NCI-H2081 (cell line): ENCODE measurements around the gene PCDHB2.
A peak's percentile ranks its signal among the peaks of the same experiment; 100 is the strongest.
"Not testable (repeated sequence)": the region's sequence is repeated elsewhere in the genome, so short reads cannot be mapped to it uniquely, and the experiment has no call there.

Experiments used
- DNase-seq, 2 experiments: peaks; one replicate each; lab custom pipeline; 2025; lab: John Stamatoyannopoulos, UW

PCDHB2 gene

DNA sequence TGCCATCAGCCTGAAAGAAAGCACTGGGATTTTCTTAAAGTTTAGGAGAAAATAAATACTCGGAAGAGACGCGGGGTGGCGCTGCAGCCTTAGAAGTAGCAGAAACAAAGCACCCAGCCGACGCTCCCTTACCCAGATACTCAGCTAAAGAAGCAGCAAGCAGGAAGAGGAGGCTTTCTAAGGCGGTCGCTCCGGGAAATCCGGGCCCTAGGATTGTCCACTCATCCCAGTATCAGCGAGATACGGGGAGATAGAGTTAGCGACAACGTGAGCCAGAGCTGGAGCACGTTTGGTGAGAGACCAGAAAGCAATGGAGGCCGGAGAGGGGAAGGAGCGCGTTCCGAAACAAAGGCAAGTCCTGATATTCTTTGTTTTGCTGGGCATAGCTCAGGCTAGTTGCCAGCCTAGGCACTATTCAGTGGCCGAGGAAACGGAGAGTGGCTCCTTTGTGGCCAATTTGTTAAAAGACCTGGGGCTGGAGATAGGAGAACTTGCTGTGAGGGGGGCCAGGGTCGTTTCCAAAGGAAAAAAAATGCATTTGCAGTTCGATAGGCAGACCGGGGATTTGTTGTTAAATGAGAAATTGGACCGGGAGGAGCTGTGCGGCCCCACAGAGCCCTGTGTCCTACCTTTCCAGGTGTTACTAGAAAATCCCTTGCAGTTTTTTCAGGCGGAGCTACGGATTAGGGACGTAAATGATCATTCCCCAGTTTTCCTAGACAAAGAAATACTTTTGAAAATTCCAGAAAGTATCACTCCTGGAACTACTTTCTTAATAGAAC, at the start of gene PCDHB2:
Gene PCDHB2, plus strand, starts transcription at position 135 of the 782 bp plus-strand sequence. Its CDS starts 176 bp downstream, at position 311.
- peak; percentile 72 to 73 for DNase-seq

DNA sequence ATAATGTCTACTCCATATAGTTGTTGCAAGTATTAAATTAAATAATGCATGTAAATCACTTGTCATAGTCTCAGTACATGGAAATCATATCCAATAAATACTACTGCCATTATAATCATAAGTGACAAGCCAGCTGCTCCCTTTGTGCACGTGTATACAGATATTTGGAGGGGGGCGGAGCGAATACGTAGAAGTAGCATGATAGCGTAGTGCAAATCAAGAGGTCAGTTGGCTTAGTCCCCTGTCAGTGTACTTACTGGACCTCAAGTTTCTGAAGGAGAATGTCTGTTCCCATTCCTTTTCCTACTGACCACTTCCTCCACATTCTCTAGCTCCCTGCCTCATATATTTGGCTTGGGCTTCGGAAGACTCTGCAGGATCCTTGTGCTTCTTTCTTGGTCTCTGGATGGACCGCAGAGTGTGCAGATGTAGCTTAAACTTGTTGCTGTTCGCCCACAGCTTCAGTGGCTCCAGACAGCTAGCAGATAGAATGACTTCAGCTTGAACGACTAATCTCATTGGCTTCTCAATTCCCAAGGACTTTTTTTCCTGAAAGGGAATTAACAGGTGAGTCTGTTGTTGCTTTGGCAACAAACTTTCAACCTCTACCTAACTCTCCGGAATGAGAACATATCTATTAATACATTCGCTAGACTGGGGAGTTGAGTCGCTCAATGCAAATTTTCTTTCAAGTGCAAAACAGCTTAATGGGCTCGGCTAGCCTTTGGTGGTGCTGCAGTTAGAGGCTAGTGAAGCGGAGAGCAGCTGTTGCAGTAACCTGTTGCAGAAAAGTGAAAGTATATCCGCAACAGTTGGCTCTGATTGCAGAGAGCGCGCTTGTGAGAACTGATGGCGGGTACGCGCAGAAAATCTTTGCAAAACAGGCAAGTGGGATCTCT, 43.5 kb upstream of the PCDHB2 start, which contains the start of gene PCDHB1:
Gene PCDHB1, plus strand, starts transcription at position 753 of the 899 bp plus-strand sequence. Its CDS starts 97 bp downstream, at position 850.
- peak in 1 of 2 experiments; percentile 15 for DNase-seq

DNA sequence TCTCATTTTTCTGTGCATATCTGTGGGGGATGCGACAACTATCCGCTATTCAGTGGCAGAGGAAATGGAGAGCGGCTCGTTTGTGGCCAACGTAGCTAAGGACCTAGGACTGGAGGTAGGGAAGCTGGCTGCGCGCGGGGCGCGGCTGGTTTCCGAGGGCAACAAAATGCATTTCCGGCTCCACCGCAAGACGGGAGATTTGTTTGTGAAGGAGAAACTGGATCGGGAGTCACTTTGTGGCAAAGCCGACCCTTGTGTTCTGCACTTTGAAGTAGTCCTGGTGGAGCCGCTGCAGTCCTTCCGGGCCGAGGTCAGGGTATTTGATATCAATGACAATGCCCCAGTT, 42.9 kb upstream of the PCDHB2 start:
- DNase-seq: no peak

DNA sequence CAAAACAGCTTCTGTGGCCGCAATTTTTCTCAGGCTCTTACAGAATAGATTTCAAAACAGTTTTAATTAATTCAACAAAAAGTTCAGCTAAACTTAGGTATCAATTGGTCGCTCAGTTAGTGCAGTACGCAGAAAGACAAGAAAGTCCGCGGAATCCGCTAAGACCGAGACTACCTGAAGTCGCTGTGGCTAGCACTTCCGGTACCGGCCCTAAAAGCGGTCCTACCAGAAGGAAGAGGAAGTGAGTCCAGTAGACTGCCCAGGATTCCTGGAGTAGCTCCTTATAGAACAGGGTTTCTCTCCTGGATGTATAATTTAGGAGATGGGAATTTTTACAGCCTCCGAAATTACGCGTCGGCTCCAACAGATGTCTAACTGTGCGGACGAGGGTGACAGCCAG, 16.6 kb upstream of the PCDHB2 start:
- no peak for DNase-seq

DNA sequence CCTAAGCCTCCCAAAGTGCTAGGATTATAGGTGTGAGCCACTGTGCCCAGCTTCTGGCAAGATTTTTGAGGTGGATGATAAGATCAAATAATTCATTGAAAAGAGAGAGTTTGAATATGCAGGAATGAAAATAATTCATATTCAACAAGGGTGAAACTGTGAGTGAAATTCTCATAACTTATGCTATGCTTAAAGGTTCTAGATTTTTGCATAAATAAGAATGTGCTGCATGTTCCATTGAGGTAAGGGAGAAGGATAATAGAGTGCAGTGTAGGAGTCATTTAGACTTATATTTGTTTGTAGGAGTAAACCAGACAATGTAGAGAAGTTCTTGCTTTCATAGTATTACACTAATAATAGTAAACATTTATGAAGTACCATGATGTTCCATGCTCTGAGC, 12.2 kb upstream of the PCDHB2 start:
- no peak for DNase-seq

DNA sequence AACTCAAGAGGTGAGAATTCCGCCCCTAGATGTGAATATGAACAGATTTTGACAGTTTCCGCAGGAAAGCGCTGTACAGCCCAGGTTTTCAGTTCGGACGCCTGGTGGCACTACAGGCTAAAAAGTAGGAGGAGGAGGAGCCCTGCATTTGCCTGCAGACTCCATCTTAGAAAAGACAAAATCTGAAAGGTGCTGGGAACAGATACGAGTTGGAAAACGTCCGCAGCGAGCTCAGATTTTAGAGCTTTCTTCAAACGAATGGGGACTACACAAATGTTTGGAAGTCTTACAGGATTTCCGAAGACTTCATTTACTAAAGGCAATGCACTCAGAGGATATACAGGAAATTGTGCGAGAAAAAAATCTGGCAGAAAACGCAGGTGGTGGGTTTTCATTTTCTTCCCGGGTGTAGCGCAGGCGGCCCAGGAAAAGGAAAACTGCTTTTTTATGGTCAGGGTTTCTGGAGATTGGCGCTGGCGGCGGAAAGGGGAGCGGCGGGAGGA, 9.9 kb upstream of the PCDHB2 start:
- peak; percentile 32 to 67 for DNase-seq

DNA sequence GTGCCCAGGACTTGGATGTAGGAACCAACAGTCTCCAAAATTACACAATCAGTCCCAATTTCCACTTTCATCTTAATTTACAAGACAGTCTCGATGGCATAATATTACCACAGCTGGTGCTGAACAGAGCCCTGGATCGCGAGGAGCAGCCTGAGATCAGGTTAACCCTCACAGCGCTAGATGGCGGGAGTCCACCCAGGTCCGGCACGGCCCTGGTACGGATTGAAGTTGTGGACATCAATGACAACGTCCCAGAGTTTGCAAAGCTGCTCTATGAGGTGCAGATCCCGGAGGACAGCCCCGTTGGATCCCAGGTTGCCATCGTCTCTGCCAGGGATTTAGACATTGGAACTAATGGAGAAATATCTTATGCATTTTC, 837 bp downstream of the PCDHB2 start:
- no peak for DNase-seq

DNA sequence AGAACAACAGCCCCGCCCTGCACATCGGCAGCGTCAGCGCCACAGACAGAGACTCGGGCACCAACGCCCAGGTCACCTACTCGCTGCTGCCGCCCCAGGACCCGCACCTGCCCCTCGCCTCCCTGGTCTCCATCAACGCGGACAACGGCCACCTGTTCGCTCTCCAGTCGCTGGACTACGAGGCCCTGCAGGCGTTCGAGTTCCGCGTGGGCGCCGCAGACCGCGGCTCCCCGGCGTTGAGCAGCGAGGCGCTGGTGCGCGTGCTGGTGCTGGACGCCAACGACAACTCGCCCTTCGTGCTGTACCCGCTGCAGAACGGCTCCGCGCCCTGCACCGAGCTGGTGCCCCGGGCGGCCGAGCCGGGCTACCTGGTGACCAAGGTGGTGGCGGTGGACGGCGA, 1.8 kb downstream of the PCDHB2 start:
- not testable (repeated sequence) for DNase-seq

DNA sequence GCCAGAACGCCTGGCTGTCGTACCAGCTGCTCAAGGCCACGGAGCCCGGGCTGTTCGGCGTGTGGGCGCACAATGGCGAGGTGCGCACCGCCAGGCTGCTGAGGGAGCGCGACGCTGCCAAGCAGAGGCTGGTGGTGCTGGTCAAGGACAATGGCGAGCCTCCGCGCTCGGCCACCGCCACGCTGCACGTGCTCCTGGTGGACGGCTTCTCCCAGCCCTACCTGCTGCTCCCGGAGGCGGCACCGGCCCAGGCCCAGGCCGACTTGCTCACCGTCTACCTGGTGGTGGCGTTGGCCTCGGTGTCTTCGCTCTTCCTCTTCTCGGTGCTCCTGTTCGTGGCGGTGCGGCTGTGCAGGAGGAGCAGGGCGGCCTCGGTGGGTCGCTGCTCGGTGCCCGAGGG, 2.2 kb downstream of the PCDHB2 start:
- not testable (repeated sequence) for DNase-seq

DNA sequence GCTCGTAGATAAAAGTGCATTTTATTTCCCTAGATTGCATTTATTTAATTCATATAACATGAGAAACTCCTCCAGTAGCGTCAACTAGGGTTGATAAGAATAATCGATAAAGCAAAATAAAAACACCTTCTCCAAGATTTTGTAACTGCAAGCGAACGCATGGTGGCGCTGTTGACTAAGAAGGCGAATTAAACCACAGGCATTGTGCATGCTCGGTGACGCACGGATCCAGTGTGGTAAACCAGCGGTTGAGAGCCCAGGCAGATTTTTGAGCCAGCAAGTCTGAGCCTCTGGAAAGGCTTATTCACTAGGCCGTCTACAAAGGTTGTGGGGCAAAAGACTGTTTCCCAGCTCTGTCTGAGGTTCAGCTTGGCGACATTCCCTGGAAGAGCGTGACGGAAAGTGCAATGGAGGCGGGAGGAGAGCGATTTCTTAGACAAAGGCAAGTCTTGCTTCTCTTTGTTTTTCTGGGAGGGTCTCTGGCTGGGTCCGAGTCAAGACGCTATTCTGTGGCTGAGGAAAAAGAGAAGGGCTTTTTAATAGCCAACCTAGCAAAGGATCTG, 5.9 kb downstream of the PCDHB2 start, which contains the start of gene PCDHB3:
Gene PCDHB3, plus strand, starts transcription at position 231 of the 563 bp plus-strand sequence. Its CDS starts 177 bp downstream, at position 408.
- DNase-seq: no peak

DNA sequence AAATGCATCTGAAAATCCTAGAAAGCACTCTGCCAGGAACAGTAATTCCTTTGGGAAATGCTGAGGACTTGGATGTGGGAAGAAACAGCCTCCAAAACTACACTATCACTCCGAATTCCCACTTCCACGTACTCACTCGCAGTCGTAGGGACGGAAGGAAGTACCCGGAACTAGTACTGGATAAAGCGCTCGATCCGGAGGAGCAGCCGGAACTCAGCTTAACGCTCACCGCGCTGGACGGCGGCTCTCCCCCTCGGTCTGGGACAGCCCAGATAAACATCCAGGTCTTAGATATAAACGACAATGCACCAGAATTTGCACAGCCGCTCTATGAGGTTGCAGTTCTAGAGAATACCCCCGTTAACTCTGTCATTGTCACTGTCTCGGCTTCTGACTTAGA, 6.6 kb downstream of the PCDHB2 start:
- DNase-seq: no peak

DNA sequence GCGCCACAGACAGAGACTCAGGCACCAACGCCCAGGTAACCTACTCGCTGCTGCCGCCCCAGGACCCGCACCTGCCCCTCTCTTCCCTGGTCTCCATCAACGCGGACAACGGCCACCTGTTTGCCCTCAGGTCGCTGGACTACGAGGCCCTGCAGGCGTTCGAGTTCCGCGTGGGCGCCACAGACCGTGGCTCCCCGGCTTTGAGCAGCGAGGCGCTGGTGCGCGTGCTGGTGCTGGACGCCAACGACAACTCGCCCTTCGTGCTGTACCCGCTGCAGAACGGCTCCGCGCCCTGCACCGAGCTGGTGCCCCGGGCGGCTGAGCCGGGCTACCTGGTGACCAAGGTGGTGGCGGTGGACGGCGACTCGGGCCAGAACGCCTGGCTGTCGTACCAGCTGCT, 7.7 kb downstream of the PCDHB2 start:
- not testable (repeated sequence) for DNase-seq

DNA sequence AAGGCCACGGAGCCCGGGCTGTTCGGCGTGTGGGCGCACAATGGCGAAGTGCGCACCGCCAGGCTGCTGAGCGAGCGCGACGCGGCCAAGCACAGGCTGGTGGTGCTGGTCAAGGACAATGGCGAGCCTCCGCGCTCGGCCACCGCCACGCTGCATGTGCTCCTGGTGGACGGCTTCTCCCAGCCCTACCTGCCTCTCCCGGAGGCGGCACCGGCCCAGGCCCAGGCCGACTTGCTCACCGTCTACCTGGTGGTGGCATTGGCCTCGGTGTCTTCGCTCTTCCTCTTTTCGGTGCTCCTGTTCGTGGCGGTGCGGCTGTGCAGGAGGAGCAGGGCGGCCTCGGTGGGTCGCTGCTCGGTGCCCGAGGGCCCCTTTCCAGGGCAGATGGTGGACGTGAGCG, 8.1 kb downstream of the PCDHB2 start:
- DNase-seq: not testable (repeated sequence)

DNA sequence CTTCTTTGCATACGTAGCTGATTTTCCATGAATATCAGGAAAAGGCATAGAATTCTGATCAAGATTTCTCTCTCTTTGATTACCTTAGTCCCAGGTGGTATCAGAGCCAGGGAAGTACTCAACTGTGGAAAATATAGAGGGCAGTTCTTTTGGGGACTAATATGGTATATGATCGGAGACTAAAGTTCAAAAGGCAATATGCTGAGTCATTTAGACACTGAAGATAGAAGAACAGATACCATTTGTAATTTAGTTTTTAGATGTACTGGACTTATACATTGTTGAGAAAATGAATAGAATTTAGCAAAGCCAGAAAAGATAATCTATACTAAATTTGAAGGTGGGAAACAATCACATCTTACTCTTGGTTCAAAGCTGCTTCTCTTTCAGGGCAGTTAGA, 10.9 kb downstream of the PCDHB2 start:
- DNase-seq: no peak

DNA sequence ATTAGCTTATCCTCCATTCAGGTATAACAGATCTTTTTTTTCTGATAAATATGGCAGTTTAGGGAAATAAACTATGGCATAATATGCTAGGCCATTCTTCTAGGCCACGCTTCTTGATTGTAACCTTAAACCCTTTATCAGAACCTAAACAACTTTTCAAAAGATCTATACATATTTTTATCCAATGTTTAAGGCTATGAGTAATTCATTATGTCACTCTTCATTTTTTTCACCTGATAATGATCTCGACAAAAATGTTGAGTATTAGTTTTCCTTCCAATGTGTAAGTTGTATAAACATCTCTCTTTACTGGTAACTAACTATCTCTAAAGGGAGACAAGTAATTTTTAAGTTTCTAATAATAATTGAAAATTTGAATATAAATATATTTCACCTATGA, 24.8 kb downstream of the PCDHB2 start:
- no peak for DNase-seq

DNA sequence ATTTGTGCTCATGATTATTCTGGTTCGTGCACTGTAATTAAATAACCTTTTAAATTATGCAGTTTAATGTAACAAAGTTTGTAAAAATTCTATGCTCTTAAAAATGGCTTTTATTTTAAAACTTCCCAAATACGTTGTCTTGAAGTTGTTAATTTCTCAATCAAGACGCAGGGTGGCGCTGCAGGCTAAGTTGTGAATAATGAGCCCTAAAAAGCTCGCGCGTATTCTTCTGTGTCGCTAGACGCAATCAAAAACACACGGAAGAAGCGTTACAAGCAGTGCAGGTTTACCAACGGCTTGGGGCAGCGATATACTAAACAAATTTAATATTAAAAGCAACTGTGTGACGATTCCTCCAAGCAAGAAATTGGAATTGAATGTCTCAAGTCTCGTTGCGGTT, 27.1 kb downstream of the PCDHB2 start, which contains the start of gene PCDHB4:
Gene PCDHB4, plus strand, starts transcription at position 256 of the 400 bp plus-strand sequence. CDS start 181 bp downstream, outside the sequence.
- peak; percentile 47 to 60 for DNase-seq

DNA sequence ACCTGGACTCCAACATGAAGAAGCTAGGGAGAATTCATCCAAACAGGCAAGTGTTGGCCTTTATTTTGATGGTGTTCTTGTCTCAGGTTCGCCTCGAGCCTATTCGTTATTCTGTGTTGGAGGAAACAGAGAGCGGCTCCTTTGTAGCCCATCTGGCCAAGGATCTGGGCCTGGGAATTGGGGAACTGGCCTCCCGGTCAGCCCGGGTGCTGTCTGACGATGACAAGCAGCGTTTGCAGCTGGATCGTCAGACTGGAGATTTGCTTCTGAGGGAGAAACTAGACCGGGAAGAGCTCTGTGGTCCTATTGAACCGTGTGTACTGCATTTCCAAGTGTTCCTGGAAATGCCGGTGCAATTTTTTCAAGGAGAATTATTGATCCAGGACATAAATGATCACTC, 27.6 kb downstream of the PCDHB2 start:
- no peak for DNase-seq

DNA sequence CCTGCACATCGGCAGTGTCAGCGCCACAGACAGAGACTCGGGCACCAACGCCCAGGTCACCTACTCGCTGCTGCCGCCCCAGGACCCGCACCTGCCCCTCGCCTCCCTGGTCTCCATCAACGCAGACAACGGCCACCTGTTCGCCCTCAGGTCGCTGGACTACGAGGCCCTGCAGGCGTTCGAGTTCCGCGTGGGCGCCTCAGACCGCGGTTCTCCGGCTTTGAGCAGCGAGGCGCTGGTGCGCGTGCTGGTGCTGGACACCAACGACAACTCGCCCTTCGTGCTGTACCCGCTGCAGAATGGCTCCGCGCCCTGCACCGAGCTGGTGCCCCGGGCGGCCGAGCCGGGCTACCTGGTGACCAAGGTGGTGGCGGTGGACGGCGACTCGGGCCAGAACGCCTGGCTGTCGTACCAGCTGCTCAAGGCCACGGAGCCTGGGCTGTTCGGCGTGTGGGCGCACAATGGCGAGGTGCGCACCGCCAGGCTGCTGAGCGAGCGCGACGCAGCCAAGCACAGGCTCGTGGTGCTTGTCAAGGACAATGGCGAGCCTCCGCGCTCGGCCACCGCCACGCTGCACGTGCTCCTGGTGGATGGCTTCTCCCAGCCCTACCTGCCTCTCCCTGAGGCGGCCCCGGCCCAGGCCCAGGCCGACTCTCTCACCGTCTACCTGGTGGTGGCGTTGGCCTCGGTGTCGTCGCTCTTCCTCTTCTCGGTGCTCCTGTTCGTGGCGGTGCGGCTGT, 29.2 kb downstream of the PCDHB2 start:
- not testable (repeated sequence) for DNase-seq

DNA sequence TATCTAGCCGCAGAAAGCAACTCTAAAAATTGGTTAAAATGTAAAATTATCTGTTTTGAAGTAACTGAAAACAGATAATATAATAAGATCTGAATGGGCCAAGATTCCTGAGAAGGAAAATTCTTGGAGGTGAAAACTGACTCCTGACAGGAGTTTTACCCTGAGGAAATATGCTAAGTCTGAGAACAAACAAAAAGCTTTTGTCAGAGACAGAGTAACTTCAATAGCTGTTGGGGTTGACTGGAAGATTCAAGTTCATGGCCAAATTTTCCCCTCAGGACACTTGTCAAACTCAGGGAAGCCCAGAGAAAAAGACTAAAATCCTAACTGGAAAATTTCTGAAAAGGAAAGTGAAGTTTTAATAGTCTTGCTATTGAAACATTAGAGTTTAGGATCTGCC, 32.9 kb downstream of the PCDHB2 start:
- DNase-seq: no peak

DNA sequence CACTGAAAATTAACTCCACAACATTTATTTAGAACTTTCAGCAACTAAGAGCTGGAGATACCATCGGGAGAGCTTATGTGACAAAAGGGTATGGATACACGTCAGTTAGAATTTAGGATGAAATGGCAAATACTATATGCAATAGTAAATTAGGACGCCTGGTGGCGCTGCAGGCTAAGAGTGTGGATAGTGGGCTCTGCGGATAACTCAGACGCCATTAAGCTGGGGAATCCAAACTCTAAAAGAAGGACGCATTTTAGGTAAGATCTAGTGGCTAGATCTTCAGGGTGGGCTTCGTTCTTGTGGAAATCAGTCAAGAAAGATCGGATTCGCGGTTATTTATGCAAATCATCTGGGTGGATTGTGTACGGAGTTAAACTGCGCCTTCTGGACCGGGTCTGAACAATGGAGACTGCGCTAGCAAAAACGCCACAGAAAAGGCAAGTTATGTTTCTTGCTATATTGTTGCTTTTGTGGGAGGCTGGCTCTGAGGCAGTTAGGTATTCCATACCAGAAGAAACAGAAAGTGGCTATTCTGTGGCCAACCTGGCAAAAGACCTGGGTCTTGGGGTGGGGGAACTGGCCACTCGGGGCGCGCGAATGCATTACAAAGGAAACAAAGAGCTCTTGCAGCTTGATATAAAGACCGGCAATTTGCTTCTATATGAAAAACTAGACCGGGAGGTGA, 40.8 kb downstream of the PCDHB2 start, which contains the start of gene PCDHB5:
Gene PCDHB5, plus strand, starts transcription at position 177 of the 688 bp plus-strand sequence. Its CDS starts 229 bp downstream, at position 406.
- no peak for DNase-seq
